ENCODE results near the gene TTC22. TPM values are rescaled to one million over a fixed set of nuclear protein-coding genes. Genes with fewer than 3 reads are reported as not detected.
A peak's percentile ranks its signal among the peaks of the same experiment; 100 is the strongest.

Gene TTC22
- total RNA-seq, 1 donor from 2014 or later, result 1.3 TPM

- no peaks in the 10 kb centered on the region for H3K27me3 Mint-ChIP-seq (ENCODE audit: low read depth)
- H3K36me3 Mint-ChIP-seq (ENCODE audit: low read depth), result no peaks in the 10 kb centered on the region
- peak; percentile 51 for DNase-seq (ENCODE audit: low spot score)
- H3K4me3 Mint-ChIP-seq (ENCODE audit: low read depth), result no peak overlapping the region
- intact Hi-C loops (cut with micrococcal nuclease), result loop anchor here (1.0 to 5.0 kb wide), 2 partner anchors 138 to 318 kb away; no protein-coding TSS in a partner anchor
- H3K4me1 Mint-ChIP-seq (ENCODE audit: low read depth), result peaks cover 12% of the 10 kb centered on the region
- no peak overlapping the region for H3K27ac Mint-ChIP-seq
- H3K9me3 Mint-ChIP-seq, result no peaks in the 10 kb centered on the region
These were observed 9.2 kb upstream of the TTC22 start for GRCh38 chr1:54810153-54810942.

- Mint-ChIP-seq H3K36me3 (ENCODE audit: low read depth) (no peaks in the 10 kb centered on the region), H3K27ac (no peak overlapping the region), H3K4me1 (ENCODE audit: low read depth) (peaks cover 16% of the 10 kb centered on the region), H3K27me3 (ENCODE audit: low read depth) (no peaks in the 10 kb centered on the region), H3K4me3 (ENCODE audit: low read depth) (no peak overlapping the region), H3K9me3 (no peaks in the 10 kb centered on the region)
- intact Hi-C loops (cut with micrococcal nuclease), result loop anchor here (1.0 to 5.0 kb wide), 2 partner anchors 137 to 317 kb away; no protein-coding TSS in a partner anchor
- no peak for DNase-seq (ENCODE audit: low spot score)
These were observed 8.5 kb upstream of the TTC22 start for GRCh38 chr1:54809496-54810074.

- Mint-ChIP-seq H3K27me3 (ENCODE audit: low read depth) (no peaks in the 10 kb centered on the region), H3K4me3 (ENCODE audit: low read depth) (no peak overlapping the region), H3K4me1 (ENCODE audit: low read depth) (peaks cover 24% of the 10 kb centered on the region), H3K27ac (no peak overlapping the region), H3K9me3 (no peaks in the 10 kb centered on the region), H3K36me3 (ENCODE audit: low read depth) (no peaks in the 10 kb centered on the region)
- intact Hi-C loops (cut with micrococcal nuclease), result no loop called here
- no peak for DNase-seq (ENCODE audit: low spot score)
These were observed 7.5 kb upstream of the TTC22 start for GRCh38 chr1:54808443-54809207.

GRCh38 chr1:54807756-54808155 is 6.6 kb upstream of the TTC22 start:
- Mint-ChIP-seq H3K4me3 (ENCODE audit: low read depth) (no peak overlapping the region), H3K4me1 (ENCODE audit: low read depth) (peaks cover 21% of the 10 kb centered on the region), H3K27ac (no peak overlapping the region), H3K27me3 (ENCODE audit: low read depth) (no peaks in the 10 kb centered on the region), H3K36me3 (ENCODE audit: low read depth) (no peaks in the 10 kb centered on the region), H3K9me3 (no peaks in the 10 kb centered on the region)
- no peak for DNase-seq (ENCODE audit: low spot score)
- intact Hi-C loops (cut with micrococcal nuclease), result no loop called here

- H3K9me3 Mint-ChIP-seq, result no peaks in the 10 kb centered on the region
- H3K36me3 Mint-ChIP-seq (ENCODE audit: low read depth), result no peaks in the 10 kb centered on the region
- H3K27me3 Mint-ChIP-seq (ENCODE audit: low read depth), result no peaks in the 10 kb centered on the region
- H3K4me3 Mint-ChIP-seq (ENCODE audit: low read depth), result no peak overlapping the region
- no peak for DNase-seq (ENCODE audit: low spot score)
- H3K27ac Mint-ChIP-seq, result no peak overlapping the region
- intact Hi-C loops (cut with micrococcal nuclease), result no loop called here
- H3K4me1 Mint-ChIP-seq (ENCODE audit: low read depth), result peaks cover 21% of the 10 kb centered on the region
These were observed 5.9 kb upstream of the TTC22 start for GRCh38 chr1:54806931-54807611.

GRCh38 chr1:54805981-54806381 is 4.9 kb upstream of the TTC22 start:
- Mint-ChIP-seq H3K36me3 (ENCODE audit: low read depth) (no peaks in the 10 kb centered on the region), H3K4me3 (ENCODE audit: low read depth) (no peak overlapping the region), H3K9me3 (no peaks in the 10 kb centered on the region), H3K27ac (no peak overlapping the region), H3K27me3 (ENCODE audit: low read depth) (no peaks in the 10 kb centered on the region), H3K4me1 (ENCODE audit: low read depth) (peaks cover 27% of the 10 kb centered on the region)
- DNase-seq (ENCODE audit: low spot score), result no peak
- intact Hi-C loops (cut with micrococcal nuclease), result no loop called here

- no peaks in the 10 kb centered on the region for H3K36me3 Mint-ChIP-seq (ENCODE audit: low read depth)
- H3K4me3 Mint-ChIP-seq (ENCODE audit: low read depth), result no peak overlapping the region
- intact Hi-C loops (cut with micrococcal nuclease), result no loop called here
- H3K27me3 Mint-ChIP-seq (ENCODE audit: low read depth), result no peaks in the 10 kb centered on the region
- H3K9me3 Mint-ChIP-seq, result no peaks in the 10 kb centered on the region
- no peak overlapping the region for H3K27ac Mint-ChIP-seq
- peaks cover 27% of the 10 kb centered on the region for H3K4me1 Mint-ChIP-seq (ENCODE audit: low read depth)
- DNase-seq (ENCODE audit: low spot score), result no peak
These were observed 4.3 kb upstream of the TTC22 start for GRCh38 chr1:54805466-54805865.

GRCh38 chr1:54804471-54805132 is 3.5 kb upstream of the TTC22 start:
- no peaks in the 10 kb centered on the region for H3K9me3 Mint-ChIP-seq
- no peaks in the 10 kb centered on the region for H3K36me3 Mint-ChIP-seq (ENCODE audit: low read depth)
- H3K4me1 Mint-ChIP-seq (ENCODE audit: low read depth), result peaks cover 34% of the 10 kb centered on the region
- H3K27ac Mint-ChIP-seq, result no peak overlapping the region
- H3K27me3 Mint-ChIP-seq (ENCODE audit: low read depth), result no peaks in the 10 kb centered on the region
- intact Hi-C loops (cut with micrococcal nuclease), result loop anchor here (5.0 kb wide), 1 partner anchor 262 kb away; no protein-coding TSS in a partner anchor
- no peak for DNase-seq (ENCODE audit: low spot score)
- H3K4me3 Mint-ChIP-seq (ENCODE audit: low read depth), result no peak overlapping the region

GRCh38 chr1:54803761-54804470 is 2.8 kb upstream of the TTC22 start:
- no peak for DNase-seq (ENCODE audit: low spot score)
- Mint-ChIP-seq H3K27me3 (ENCODE audit: low read depth) (no peaks in the 10 kb centered on the region), H3K9me3 (no peaks in the 10 kb centered on the region), H3K4me3 (ENCODE audit: low read depth) (no peak overlapping the region), H3K4me1 (ENCODE audit: low read depth) (peaks cover 40% of the 10 kb centered on the region), H3K36me3 (ENCODE audit: low read depth) (no peaks in the 10 kb centered on the region), H3K27ac (no peak overlapping the region)
- intact Hi-C loops (cut with micrococcal nuclease), result loop anchor here (5.0 kb wide), 1 partner anchor 262 kb away; no protein-coding TSS in a partner anchor

- Mint-ChIP-seq H3K27ac (no peak overlapping the region), H3K4me3 (ENCODE audit: low read depth) (peak overlapping the region; percentile 79), H3K36me3 (ENCODE audit: low read depth) (no peaks in the 10 kb centered on the region), H3K4me1 (ENCODE audit: low read depth) (peaks cover 38% of the 10 kb centered on the region), H3K9me3 (no peaks in the 10 kb centered on the region), H3K27me3 (ENCODE audit: low read depth) (no peaks in the 10 kb centered on the region)
- no peak for DNase-seq (ENCODE audit: low spot score)
- intact Hi-C loops (cut with micrococcal nuclease), result loop anchor here (2.0 to 5.0 kb wide), 2 partner anchors 35 to 258 kb away; partner anchors contain the start of gene PARS2
These were observed 853 bp downstream of the TTC22 start for GRCh38 chr1:54800041-54800898.

Data from activated T-helper 2 cell treated with anti-CD3 and anti-CD28 coated beads, Interferon-gamma antibody, Interleukin-2, Interleukin-4, amounts not matched to agents 10 μg/mL and 5 μg/mL and 100 μg/mL, durations not matched to agents 14 hours and 24 hours and 36 hours (primary cell).